ENCODE data around the gene MINDY1. TPM values are rescaled to one million over a fixed set of nuclear protein-coding genes. Genes with fewer than 3 reads are reported as not detected.

MINDY1 gene
- total RNA-seq, 4 donors from 2014 or later, result 50.9 to 103 (median 90.4) TPM

DNA sequence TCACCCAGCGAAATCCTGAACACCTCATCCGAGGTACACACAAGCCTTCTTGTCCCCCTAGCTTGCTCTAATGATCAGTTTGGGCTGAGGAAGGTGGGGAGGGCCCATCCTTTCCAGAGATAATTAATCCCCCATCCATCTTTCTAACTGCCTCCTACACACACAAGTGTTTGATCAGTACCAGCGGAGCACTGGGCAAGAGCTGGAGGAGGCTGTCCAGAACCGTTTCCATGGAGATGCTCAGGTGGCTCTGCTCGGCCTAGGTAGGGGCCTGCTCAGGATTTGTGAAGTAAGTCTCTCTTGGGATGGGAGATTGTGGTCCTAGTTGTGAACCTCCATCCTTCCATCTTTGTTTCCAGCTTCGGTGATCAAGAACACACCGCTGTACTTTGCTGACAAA lies 18.8 kb downstream of the MINDY1 start:
- TF ChIP-seq, protein P1, sequence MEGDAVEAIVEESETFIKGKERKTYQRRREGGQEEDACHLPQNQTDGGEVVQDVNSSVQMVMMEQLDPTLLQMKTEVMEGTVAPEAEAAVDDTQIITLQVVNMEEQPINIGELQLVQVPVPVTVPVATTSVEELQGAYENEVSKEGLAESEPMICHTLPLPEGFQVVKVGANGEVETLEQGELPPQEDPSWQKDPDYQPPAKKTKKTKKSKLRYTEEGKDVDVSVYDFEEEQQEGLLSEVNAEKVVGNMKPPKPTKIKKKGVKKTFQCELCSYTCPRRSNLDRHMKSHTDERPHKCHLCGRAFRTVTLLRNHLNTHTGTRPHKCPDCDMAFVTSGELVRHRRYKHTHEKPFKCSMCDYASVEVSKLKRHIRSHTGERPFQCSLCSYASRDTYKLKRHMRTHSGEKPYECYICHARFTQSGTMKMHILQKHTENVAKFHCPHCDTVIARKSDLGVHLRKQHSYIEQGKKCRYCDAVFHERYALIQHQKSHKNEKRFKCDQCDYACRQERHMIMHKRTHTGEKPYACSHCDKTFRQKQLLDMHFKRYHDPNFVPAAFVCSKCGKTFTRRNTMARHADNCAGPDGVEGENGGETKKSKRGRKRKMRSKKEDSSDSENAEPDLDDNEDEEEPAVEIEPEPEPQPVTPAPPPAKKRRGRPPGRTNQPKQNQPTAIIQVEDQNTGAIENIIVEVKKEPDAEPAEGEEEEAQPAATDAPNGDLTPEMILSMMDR (IDR thresholded peaks at IDR 0.05), result no peak
- no peak for TF ChIP-seq POLR2A (IDR thresholded peaks at IDR 0.05)
- WGBS, 2 donors, result 76 to 80% methylated on average over 7 of the region's 7 CpGs
- Histone ChIP-seq H3K9me3 (no peaks in the 10 kb centered on the region), H3K4me1 (peaks cover 1 to 4% of the 10 kb centered on the region in 2 donors), H3K4me3 (replicated peaks in 1 of 3) (no peak overlapping the region), H3K27ac (no peak overlapping the region), H3K36me3 (no peaks in the 10 kb centered on the region), H3K27me3 (no peaks in the 10 kb centered on the region)
- DNase-seq, result no peak
- intact Hi-C loops (cut with DNase I), result no loop called here

DNA sequence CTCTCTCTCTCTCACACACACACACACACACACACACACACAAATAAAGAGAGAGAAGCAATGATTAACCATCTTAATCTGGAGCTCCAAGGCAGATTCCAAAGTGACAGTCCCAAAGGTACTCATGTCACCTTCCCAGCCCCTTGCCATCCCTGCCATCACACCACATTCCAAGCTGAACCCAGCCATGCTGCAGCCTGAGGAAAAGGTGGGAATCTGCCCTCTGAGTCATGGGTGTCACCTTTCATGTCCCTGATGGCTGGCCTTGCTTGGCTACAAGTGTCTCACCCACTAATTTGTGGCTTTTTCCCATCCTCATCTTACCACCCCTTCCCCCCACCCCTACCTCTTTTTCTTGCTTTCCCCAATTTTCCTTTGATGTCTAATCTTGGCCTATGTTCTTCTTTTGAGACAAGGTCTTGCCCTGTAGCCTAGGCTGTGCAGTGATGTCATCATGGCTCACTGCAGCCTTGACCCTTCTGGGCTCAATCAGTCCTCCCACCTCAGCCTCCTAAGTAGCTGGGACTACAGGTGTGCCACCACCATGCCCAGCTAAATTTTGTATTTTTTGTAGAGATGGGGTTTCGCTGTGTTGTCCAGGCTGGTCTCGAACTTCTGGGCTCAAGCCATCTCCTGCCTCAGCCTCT lies 21.4 kb downstream of the MINDY1 start:
- Histone ChIP-seq H3K36me3 (no peaks in the 10 kb centered on the region), H3K4me1 (peaks cover 19 to 30% of the 10 kb centered on the region in 2 donors), H3K27me3 (no peaks in the 10 kb centered on the region), H3K9me3 (no peaks in the 10 kb centered on the region), H3K4me3 (replicated peaks in 1 of 3) (no peak overlapping the region), H3K27ac (no peak overlapping the region)
- 94% methylated on average over 2 of the region's 2 CpGs for WGBS, 2 donors
- DNase-seq, result no peak
- intact Hi-C loops (cut with DNase I), result no loop called here
- TF ChIP-seq, protein P1 (IDR thresholded peaks at IDR 0.05), result no peak
- no peak for TF ChIP-seq POLR2A (IDR thresholded peaks at IDR 0.05)

- H3K4me3 ChIP-seq (replicated peaks in 1 of 3), result no peak within 1 kb of the TSS
- no peaks in the 10 kb centered on the region for H3K36me3 ChIP-seq
- peaks cover 30 to 58% of the 10 kb centered on the region in 2 donors for H3K4me1 ChIP-seq
- TF ChIP-seq, protein P1 (IDR thresholded peaks at IDR 0.05), result no peak
- peak in 1 of 2 donors; percentile 49 for TF ChIP-seq POLR2A (IDR thresholded peaks at IDR 0.05)
- H3K27me3 ChIP-seq, result no peaks in the 10 kb centered on the region
- H3K9me3 ChIP-seq, result no peaks in the 10 kb centered on the region
- DNase-seq, result peak; percentile 77 to 83
- intact Hi-C loops (cut with DNase I), result no loop called here
- 39 to 56% methylated on average over 8 to 11 of the region's 12 CpGs for WGBS, 2 donors
- peak within 1 kb of the TSS; percentile 52 to 79 (median 74) for H3K27ac ChIP-seq
Measured at GRCh38 chr1:150981805-150982712, 24.6 kb downstream of the MINDY1 start, which contains the start of gene ANXA9. Gene ANXA9, plus strand, starts transcription at chr1:150982292. Its CDS starts 814 bp downstream, at chr1:150983106.

GRCh38 chr1:150981177-150981804 lies 25.4 kb downstream of the MINDY1 start:
- TF ChIP-seq POLR2A (IDR thresholded peaks at IDR 0.05), result peak in 1 of 2 donors; percentile 24
- TF ChIP-seq, protein P1 (IDR thresholded peaks at IDR 0.05), result no peak
- intact Hi-C loops (cut with DNase I), result no loop called here
- 50 to 55% methylated on average over 6 of the region's 6 CpGs for WGBS, 2 donors
- Histone ChIP-seq H3K36me3 (no peaks in the 10 kb centered on the region), H3K4me1 (peaks cover 30 to 60% of the 10 kb centered on the region in 2 donors), H3K4me3 (replicated peaks in 1 of 3) (no peak overlapping the region), H3K27me3 (no peaks in the 10 kb centered on the region), H3K27ac (peak overlapping the region; percentile 52 to 79 (median 74)), H3K9me3 (no peaks in the 10 kb centered on the region)
- peak; percentile 68 to 72 for DNase-seq

All from thyroid gland (tissue), 4 donors.